GM18870 (cell line): Measurements from ENCODE around the gene RUNDC3A.

Source experiments
- ATAC-seq: cut with Tn5 transposase; IDR thresholded peaks from one replicate; pipeline ENCODE4 v1.9.1; 2021; ENCODE audit warnings: moderate library complexity; ENCODE audit not compliant: unreplicated experiment

RUNDC3A gene

GRCh38 chr17:44308320-44308818 lies at the start of gene RUNDC3A:
Gene RUNDC3A, plus strand, starts transcription at chr17:44308601. Its CDS starts 232 bp downstream, at chr17:44308833.
- no peak for ATAC-seq

- no peak for ATAC-seq
Observed at GRCh38 chr17:44258811-44259351, 49.5 kb upstream of the RUNDC3A start.

- ATAC-seq = no peak
Observed at GRCh38 chr17:44260296-44260695, 48.1 kb upstream of the RUNDC3A start.

GRCh38 chr17:44262654-44263225 lies 45.7 kb upstream of the RUNDC3A start:
- ATAC-seq = no peak

GRCh38 chr17:44263345-44263902 lies 45.0 kb upstream of the RUNDC3A start:
- no peak for ATAC-seq

GRCh38 chr17:44266402-44267164 lies 41.8 kb upstream of the RUNDC3A start:
- no peak for ATAC-seq

GRCh38 chr17:44267165-44267455 lies 41.3 kb upstream of the RUNDC3A start:
- no peak for ATAC-seq

- ATAC-seq = no peak
Observed at GRCh38 chr17:44267818-44268490, 40.4 kb upstream of the RUNDC3A start, which contains the start of gene SLC4A1. Gene SLC4A1, minus strand, starts transcription at chr17:44268135. Its CDS starts 5,269 bp downstream, at chr17:44262866.

GRCh38 chr17:44268709-44269534 lies 39.5 kb upstream of the RUNDC3A start:
- ATAC-seq = no peak

GRCh38 chr17:44269535-44270240 lies 38.7 kb upstream of the RUNDC3A start:
- no peak for ATAC-seq

- ATAC-seq = no peak
Observed at GRCh38 chr17:44272321-44272951, 36.0 kb upstream of the RUNDC3A start.

- no peak for ATAC-seq
Observed at GRCh38 chr17:44272954-44273353, 35.4 kb upstream of the RUNDC3A start.

- ATAC-seq = no peak
Observed at GRCh38 chr17:44273607-44274006, 34.8 kb upstream of the RUNDC3A start.

GRCh38 chr17:44277976-44278375 lies 30.4 kb upstream of the RUNDC3A start:
- no peak for ATAC-seq

GRCh38 chr17:44279346-44279665 lies 29.1 kb upstream of the RUNDC3A start:
- no peak for ATAC-seq

- no peak for ATAC-seq
Observed at GRCh38 chr17:44279666-44280391, 28.6 kb upstream of the RUNDC3A start.

- ATAC-seq = no peak
Observed at GRCh38 chr17:44280392-44280937, 27.9 kb upstream of the RUNDC3A start.

GRCh38 chr17:44281570-44281969 lies 26.8 kb upstream of the RUNDC3A start:
- ATAC-seq = no peak

- ATAC-seq = no peak
Observed at GRCh38 chr17:44282264-44282663, 26.1 kb upstream of the RUNDC3A start.
